H9 (cell line): ENCODE data around the gene WHRN. TPM values are rescaled to one million over a fixed set of nuclear protein-coding genes. Genes with fewer than 3 reads are reported as not detected.

Experiments used
- DNase-seq: peaks from one replicate; pipeline ENCODE4 v3.0.0-alpha.2; 2017
- H2AFZ ChIP-seq: one replicate; pipeline ENCODE4 v1.6.1; 2013; ENCODE audit warnings: mild to moderate bottlenecking, low read length, control low read depth, moderate library complexity
- H2AK5ac ChIP-seq: 2 replicates; pipeline ENCODE4 v1.6.1; 2013; ENCODE audit warnings: low read length, control low read depth, mixed read lengths; ENCODE audit not compliant: insufficient read length
- H2BK120ac ChIP-seq: one replicate; pipeline ENCODE4 v1.6.1; 2013; ENCODE audit warnings: low read depth, mild to moderate bottlenecking, low read length, control low read depth, inconsistent platforms; ENCODE audit not compliant: poor library complexity, severe bottlenecking
- H2BK12ac ChIP-seq: 2 replicates; pipeline ENCODE4 v1.6.1; 2013; ENCODE audit warnings: low read length, control low read depth, mixed read lengths, low read depth; ENCODE audit not compliant: insufficient read length
- H2BK15ac ChIP-seq: 2 replicates; pipeline ENCODE4 v1.6.1; 2013; ENCODE audit warnings: low read depth, low read length, control low read depth
- H2BK20ac ChIP-seq: one replicate; pipeline ENCODE4 v1.6.1; 2013; ENCODE audit warnings: low read depth, mild to moderate bottlenecking, low read length, control low read depth, inconsistent platforms; ENCODE audit not compliant: poor library complexity, severe bottlenecking
- H2BK5ac ChIP-seq: 2 replicates; pipeline ENCODE4 v1.6.1; 2013; ENCODE audit warnings: low read length, control low read depth, mixed read lengths; ENCODE audit not compliant: insufficient read length
- H3K14ac ChIP-seq: 2 replicates; pipeline ENCODE4 v1.6.1; 2013; ENCODE audit warnings: low read length, control low read depth; ENCODE audit not compliant: insufficient read depth
- H3K18ac ChIP-seq: 2 replicates; pipeline ENCODE4 v1.6.1; 2013; ENCODE audit warnings: low read depth, mild to moderate bottlenecking, mixed read lengths, low read length, control low read depth; ENCODE audit not compliant: insufficient read length
- H3K23ac ChIP-seq: 2 replicates; pipeline ENCODE4 v1.6.1; 2013; ENCODE audit warnings: low read length, control low read depth, mixed read lengths, low read depth; ENCODE audit not compliant: insufficient read length
- H3K23me2 ChIP-seq: 2 replicates; pipeline ENCODE4 v1.6.1; 2013; ENCODE audit warnings: low read depth, mild to moderate bottlenecking, mixed read lengths, low read length, control low read depth; ENCODE audit not compliant: insufficient read length, poor library complexity, severe bottlenecking
- H3K27ac ChIP-seq: 2 replicates; pipeline ENCODE4 v1.5.1; 2013; ENCODE audit warnings: low read length, control low read depth, mixed read lengths, low read depth; ENCODE audit not compliant: insufficient read length
- H3K27me3 ChIP-seq: 2 replicates; pipeline ENCODE4 v1.6.1; 2013; ENCODE audit warnings: low read length, control low read depth, inconsistent platforms; ENCODE audit not compliant: insufficient read depth
- H3K4ac ChIP-seq: 2 replicates; pipeline ENCODE4 v1.6.1; 2013; ENCODE audit warnings: low read depth, mild to moderate bottlenecking, control low read depth, inconsistent platforms, low read length, moderate library complexity
- H3K4me1 ChIP-seq: 2 replicates; pipeline ENCODE4 v1.6.1; 2013; ENCODE audit warnings: low read length, control low read depth, inconsistent platforms; ENCODE audit not compliant: insufficient read depth
- H3K4me2 ChIP-seq: 2 replicates; pipeline ENCODE4 v1.6.1; 2013; ENCODE audit warnings: low read length, control low read depth, mixed read lengths; ENCODE audit not compliant: insufficient read length, insufficient read depth
- H3K56ac ChIP-seq: 2 replicates; pipeline ENCODE4 v1.6.1; 2013; ENCODE audit warnings: low read depth, mild to moderate bottlenecking, mixed read lengths, low read length, control low read depth; ENCODE audit not compliant: insufficient read length
- H3K79me1 ChIP-seq: 2 replicates; pipeline ENCODE4 v1.6.1; 2013; ENCODE audit warnings: low read depth, mild to moderate bottlenecking, moderate library complexity, low read length, control low read depth, inconsistent platforms; ENCODE audit not compliant: insufficient read depth, poor library complexity, severe bottlenecking
- H3K79me2 ChIP-seq: 2 replicates; pipeline ENCODE4 v1.6.1; 2013; ENCODE audit warnings: low read length, control low read depth, inconsistent platforms; ENCODE audit not compliant: insufficient read depth
- H3K9ac ChIP-seq: 2 replicates; pipeline ENCODE4 v1.6.1; 2013; ENCODE audit warnings: low read length, control low read depth, mixed read lengths; ENCODE audit not compliant: insufficient read length; ENCODE audit errors: extremely low read depth
- H3K9me3 ChIP-seq: one replicate; pipeline ENCODE4 v1.6.1; 2013; ENCODE audit warnings: low read depth, low read length, inconsistent platforms; ENCODE audit not compliant: control insufficient read depth
- H3T11ph ChIP-seq: one replicate; pipeline ENCODE4 v1.6.1; 2013; ENCODE audit warnings: mild to moderate bottlenecking, low read length, control low read depth, inconsistent platforms
- H4K20me1 ChIP-seq: one replicate; pipeline ENCODE4 v1.6.1; 2013; ENCODE audit not compliant: control insufficient read depth, insufficient read length, insufficient read depth
- H4K5ac ChIP-seq: 2 replicates; pipeline ENCODE4 v1.6.1; 2013; ENCODE audit warnings: low read depth, mild to moderate bottlenecking, mixed read lengths, low read length, control low read depth; ENCODE audit not compliant: insufficient read length
- H4K8ac ChIP-seq: replicated peaks from 2 replicates; pipeline ENCODE4 v1.6.1; 2013; ENCODE audit warnings: low read length, control low read depth, mixed read lengths, low read depth; ENCODE audit not compliant: insufficient read length
- H4K91ac ChIP-seq: 2 replicates; pipeline ENCODE4 v1.6.1; 2013; ENCODE audit warnings: low read depth, mild to moderate bottlenecking, moderate library complexity, mixed read lengths, low read length, control low read depth; ENCODE audit not compliant: insufficient read length
- H3K27ac Mint-ChIP-seq, 3 experiments: 2 replicates in 2 of 3; 3 replicates in 1 of 3; pipeline ENCODE4 v1.8.0; 2020 to 2021; ENCODE audit warnings: mixed read lengths in 3 of 3, mild to moderate bottlenecking in 1 of 3, moderate library complexity in 1 of 3
- H3K27me3 Mint-ChIP-seq: 2 replicates; pipeline ENCODE4 v1.8.0; 2021; ENCODE audit warnings: low read depth, mild to moderate bottlenecking, moderate library complexity, mixed read lengths
- H3K36me3 Mint-ChIP-seq, 3 experiments: 2 replicates in 2 of 3; 3 replicates in 1 of 3; pipeline ENCODE4 v1.8.0; 2020 to 2021; ENCODE audit warnings: low read depth in 3 of 3, mixed read lengths in 3 of 3; ENCODE audit not compliant: insufficient read depth in 1 of 3
- H3K4me1 Mint-ChIP-seq, 2 experiments: 2 replicates each; pipeline ENCODE4 v1.8.0; 2020; ENCODE audit warnings: mixed read lengths in 2 of 2
- H3K4me3 Mint-ChIP-seq, 2 experiments: 2 replicates in 1 of 2; 3 replicates in 1 of 2; pipeline ENCODE4 v1.8.0; 2020 to 2021; ENCODE audit warnings: mild to moderate bottlenecking in 2 of 2, mixed read lengths in 2 of 2, moderate library complexity in 1 of 2
- H3K9me3 Mint-ChIP-seq, 2 experiments: 2 replicates in 1 of 2; 3 replicates in 1 of 2; pipeline ENCODE4 v1.8.0; 2020; ENCODE audit warnings: mild to moderate bottlenecking in 2 of 2, mixed read lengths in 2 of 2, moderate library complexity in 1 of 2
- WGBS: extraction: QIAGEN DNeasy Blood & Tissue Kit; methylation state at CpG from one replicate; pipeline ENCODE4 v1.1.7; 2013; ENCODE audit warnings: missing lambda C conversion rate, low lambda C conversion rate, mixed read lengths; ENCODE audit not compliant: insufficient read length; ENCODE audit errors: extremely low coverage; 5-methylcytosine and 5-hydroxymethylcytosine counted together
- total RNA-seq: library from RNA; stranded (reverse); gene quantifications from 2 replicates; pipeline ENCODE4 v1.2.1, GENCODE V29; 2021
- TF ChIP-seq, protein P1 (sequence below): fragments of 200-600 bp; sonication (generic); conservative IDR thresholded peaks from 3 replicates; pipeline ENCODE4 v1.8.0; 2021; ENCODE audit warnings: antibody characterized with exemption, mild to moderate bottlenecking

WHRN gene
- total RNA-seq, 1 experiment from 2014 or later, result 2.2 TPM

DNA sequence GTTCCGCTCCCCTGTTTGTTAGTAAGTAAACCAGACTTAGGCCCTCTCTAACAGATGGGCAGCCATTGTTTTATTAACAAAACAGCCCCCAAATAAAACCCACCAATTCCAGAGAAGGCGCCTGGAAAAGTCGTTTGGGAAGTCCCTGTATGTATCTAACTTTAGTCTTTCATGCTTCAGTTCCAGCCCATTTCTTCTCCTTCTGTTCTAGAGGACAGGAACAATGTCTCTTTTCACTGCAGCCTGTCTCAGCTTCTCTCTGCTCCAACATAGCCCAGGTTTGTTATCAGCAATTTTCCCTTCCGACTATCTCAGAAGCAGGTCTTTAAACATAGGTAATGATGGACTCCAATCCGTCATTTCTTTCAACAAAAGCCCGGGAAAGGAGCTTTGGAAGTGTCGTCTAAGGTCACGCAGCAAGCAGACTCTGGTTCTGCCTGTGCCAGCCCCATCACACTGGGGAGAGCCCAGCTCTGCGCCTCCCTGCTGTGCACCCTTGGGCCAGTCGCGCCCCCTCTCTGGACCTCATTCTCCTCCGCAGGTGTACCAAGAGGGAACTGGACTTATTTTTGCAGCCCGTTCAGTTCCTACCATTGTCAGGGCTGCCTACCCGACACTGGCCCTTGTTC lies 107.9 kb downstream of the WHRN start:
- Histone ChIP-seq H3K4me1 (no peaks in the 10 kb centered on the region; the same call in 1 of the 2 replicates), H2BK5ac (no peak overlapping the region), H2AFZ (no peak overlapping the region), H4K20me1 (no peaks in the 10 kb centered on the region), H2BK15ac (no peak overlapping the region), H2BK20ac (no peak overlapping the region), H3K27ac (no peak overlapping the region), H3K79me2 (no peaks in the 10 kb centered on the region), H2BK12ac (no peak overlapping the region), H3K14ac (peak overlapping the region; percentile 91; the same call in 1 of the 2 replicates), H3K56ac (no peak overlapping the region), H3K27me3 (no peaks in the 10 kb centered on the region), H3K4ac (no peak overlapping the region; the same call in 1 of the 2 replicates), H3K4me2 (peak overlapping the region; percentile 65), H4K91ac (no peak overlapping the region), H3K9me3 (no peaks in the 10 kb centered on the region), H4K5ac (no peak overlapping the region), H3K79me1 (no peaks in the 10 kb centered on the region), H3T11ph (no peak overlapping the region), H2BK120ac (no peak overlapping the region), H3K18ac (peak overlapping the region; percentile 74), H3K9ac (no peak overlapping the region), H4K8ac (no peak overlapping the region), H3K23me2 (no peaks in the 10 kb centered on the region), H2AK5ac (no peak overlapping the region), H3K23ac (no peak overlapping the region)
- Mint-ChIP-seq H3K4me1 (peaks cover 27 to 40% of the 10 kb centered on the region in 2 experiments), H3K27me3 (no peaks in the 10 kb centered on the region; the same call in 1 of the 2 replicates), H3K4me3 (peak overlapping the region; percentile 85 to 93), H3K27ac (peak overlapping the region; percentile 94 to 97 (median 94)), H3K36me3 (peaks cover 0 to 9% (median 0%) of the 10 kb centered on the region in 3 experiments; a peak in 4 of 7 replicates), H3K9me3 (no peaks in the 10 kb centered on the region; a peak in 1 of 5 replicates)
- WGBS, result no CpG with 5 or more reads among the region's 14 CpGs
- TF ChIP-seq, protein P1, sequence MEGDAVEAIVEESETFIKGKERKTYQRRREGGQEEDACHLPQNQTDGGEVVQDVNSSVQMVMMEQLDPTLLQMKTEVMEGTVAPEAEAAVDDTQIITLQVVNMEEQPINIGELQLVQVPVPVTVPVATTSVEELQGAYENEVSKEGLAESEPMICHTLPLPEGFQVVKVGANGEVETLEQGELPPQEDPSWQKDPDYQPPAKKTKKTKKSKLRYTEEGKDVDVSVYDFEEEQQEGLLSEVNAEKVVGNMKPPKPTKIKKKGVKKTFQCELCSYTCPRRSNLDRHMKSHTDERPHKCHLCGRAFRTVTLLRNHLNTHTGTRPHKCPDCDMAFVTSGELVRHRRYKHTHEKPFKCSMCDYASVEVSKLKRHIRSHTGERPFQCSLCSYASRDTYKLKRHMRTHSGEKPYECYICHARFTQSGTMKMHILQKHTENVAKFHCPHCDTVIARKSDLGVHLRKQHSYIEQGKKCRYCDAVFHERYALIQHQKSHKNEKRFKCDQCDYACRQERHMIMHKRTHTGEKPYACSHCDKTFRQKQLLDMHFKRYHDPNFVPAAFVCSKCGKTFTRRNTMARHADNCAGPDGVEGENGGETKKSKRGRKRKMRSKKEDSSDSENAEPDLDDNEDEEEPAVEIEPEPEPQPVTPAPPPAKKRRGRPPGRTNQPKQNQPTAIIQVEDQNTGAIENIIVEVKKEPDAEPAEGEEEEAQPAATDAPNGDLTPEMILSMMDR, result no peak
- no peak for DNase-seq
